RPMI8226 (cell line): ENCODE results near the gene NIT1.

Source experiments
- DNase-seq: peaks from one replicate; pipeline ENCODE4 v3.0.0-alpha.2; 2015

The NIT1 gene

DNA sequence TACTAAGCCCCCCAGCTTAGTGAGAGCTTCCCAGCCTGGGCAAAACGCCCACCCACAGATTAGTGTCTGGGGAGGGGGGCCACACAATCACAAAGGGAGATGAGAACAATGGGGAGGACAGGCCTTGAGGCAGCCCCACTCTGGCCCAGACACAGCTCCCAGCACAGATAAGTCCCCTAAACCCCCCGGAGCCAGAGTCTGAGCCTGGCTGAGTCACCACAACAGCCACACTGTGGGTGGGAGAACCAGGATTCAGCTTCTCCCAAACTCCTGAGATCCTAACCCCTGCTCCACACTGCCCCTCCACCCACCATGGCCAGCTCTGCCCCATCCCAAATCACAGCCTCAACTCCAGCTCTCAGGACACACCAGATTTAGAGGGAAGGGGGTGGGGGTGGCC, 32.7 kb upstream of the NIT1 start:
- no peak for DNase-seq

GRCh38 chr1:161086457-161086856, 31.4 kb upstream of the NIT1 start:
- no peak for DNase-seq

GRCh38 chr1:161088587-161089110, 29.3 kb upstream of the NIT1 start:
- no peak for DNase-seq

DNA sequence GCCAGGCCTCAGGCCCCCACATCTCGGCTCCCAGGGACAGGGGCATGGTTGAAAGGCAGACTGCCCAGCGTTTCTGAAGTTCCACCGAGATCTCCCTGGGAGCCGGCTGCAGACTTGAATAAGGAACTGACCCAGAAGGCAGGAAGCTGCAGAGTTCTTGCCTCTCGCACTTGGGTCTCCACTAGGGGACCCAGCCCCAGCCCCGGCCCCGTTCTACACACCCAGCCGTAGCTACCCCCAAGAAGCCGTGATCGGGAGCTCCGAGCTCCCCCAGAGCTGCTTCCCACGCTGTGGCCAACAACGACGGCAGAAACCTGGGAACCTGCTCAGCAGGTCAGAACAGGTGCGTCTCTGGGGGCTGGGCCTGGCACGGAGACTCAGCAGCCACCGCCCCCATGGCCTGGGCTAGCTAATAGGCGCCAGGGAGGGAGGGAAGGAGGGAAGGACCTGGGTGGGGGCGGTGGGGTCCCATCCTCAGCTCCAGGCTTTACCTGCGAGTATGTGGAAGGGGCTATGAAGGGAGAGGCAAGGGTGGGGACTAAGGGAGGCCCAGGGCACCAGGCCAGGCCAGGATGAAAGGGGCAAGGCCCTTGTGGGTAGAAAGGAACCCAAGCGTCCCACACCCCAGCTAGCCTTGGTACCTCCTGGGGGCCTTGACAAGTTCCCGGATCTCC, 28.5 kb upstream of the NIT1 start, which contains the start of gene NECTIN4:
TSS of gene NECTIN4 (minus strand) at position 308 of the 674 bp plus-strand sequence. CDS start at position 46, 262 bp downstream.
- DNase-seq: no peak

DNA sequence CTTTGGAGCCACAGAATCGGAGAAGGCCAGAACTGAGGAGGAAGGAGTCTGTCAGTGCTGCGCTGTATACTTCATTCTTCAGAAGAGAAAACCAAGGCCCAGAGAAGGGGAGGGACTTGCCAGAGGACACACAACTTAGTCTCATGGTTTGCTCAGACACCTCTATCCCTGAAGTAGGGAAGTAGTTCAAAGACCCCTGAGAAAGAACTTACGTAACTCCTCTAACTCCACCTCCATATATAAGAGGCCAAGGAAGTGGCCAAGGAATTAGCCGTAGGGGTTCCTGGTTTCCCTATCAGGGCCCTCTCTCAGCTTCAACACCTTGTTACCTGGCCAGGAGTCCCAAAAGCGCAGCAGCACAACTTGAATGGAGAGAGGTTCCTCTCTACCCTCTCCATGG, 28.0 kb upstream of the NIT1 start:
- DNase-seq: no peak

GRCh38 chr1:161090617-161091016, 27.3 kb upstream of the NIT1 start:
- no peak for DNase-seq

DNA sequence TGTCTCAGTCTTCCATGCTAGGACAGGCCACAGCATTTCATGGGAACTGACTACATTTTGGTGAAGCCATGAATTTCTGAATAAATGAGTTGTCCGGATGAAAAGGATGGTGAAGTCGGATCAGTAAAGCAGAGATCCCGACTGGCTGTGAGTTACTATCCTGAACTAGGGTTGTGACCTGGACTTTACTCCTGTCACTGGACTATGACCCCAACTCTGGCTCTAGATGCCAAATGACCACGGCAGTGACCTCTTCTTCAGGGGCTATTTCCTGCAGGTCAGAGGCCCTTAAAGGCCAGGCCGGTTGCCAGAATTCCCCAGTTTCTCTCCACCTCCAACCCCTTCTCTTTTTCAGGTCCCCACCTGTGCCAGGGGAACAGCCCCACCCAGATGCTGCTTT, 26.8 kb upstream of the NIT1 start:
- no peak for DNase-seq

DNA sequence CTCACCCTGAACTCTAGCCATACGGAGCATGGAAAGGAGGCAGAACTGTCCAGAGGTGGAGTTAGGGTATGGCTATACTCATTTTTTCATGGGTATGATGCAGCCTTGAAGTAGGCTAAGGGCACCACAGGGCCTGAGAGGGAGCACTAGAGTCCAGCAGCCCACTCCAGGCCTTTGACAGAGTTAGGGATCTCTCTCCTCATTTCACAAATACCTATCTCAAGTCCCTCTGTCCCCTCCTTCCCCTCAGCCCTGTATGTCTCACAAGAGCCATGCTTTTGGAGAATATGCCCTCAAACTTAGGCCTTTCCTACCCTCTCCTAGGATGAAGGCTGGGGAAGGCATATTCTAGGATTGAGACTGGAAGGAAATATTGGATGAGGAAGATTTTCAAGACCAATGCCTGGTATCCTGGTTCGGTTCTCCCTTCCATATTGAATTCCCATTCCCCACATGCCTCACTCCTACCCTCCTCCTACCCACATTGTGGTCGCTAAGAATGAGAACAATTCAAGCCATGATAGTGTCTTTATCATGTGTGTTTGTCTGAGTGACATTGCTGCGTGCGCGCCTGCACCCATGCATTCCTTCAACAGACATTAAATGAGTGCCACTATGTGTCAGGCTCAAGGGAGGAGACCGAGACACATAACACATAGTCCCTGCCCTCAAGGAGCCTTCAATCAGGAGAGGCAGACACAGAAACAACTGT, 26.0 kb upstream of the NIT1 start:
- DNase-seq: no peak

DNA sequence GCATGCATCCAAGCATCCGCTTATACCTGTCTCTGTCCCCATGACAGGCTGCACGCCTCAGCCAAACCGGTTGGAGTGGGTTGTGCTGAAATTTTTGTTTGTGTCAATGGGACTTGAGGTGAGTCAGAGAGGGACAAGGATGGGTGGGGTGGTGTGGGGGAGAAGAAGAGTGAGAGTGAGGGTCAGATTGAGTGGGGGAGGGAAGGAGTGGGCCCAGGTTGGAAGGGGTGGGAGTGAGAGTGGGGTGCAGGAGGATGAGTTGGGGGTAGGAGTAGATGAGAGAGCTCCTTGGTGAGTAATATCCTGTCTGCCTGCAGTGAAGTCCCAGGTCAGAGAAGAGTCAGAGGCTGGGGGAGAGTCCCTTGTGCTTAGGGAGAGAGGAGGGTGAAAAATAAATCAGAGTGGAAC, 25.3 kb upstream of the NIT1 start:
- DNase-seq: no peak

- DNase-seq: no peak
Measured at GRCh38 chr1:161094481-161094880, 23.4 kb upstream of the NIT1 start.

DNA sequence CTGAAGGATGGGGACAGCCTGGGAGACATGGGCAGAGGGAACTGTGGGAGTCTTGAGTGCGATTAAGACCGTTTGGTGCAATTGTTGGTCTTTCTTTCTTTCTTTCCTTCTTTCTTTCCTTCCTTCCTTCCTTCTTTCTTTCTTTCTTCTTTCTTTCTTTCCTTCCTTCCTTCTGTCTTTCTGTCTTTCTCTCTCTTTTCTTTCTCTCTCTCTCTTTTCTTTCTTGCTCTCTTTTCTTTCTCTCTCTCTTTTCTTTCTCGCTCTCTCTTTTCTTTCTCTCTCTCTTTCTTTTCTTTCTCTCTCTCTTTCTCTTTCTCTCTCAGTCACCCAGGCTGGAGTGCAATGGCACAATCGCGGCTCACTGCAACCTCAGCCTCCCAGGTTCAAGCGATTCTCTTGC, 22.7 kb upstream of the NIT1 start:
- DNase-seq: no peak

DNA sequence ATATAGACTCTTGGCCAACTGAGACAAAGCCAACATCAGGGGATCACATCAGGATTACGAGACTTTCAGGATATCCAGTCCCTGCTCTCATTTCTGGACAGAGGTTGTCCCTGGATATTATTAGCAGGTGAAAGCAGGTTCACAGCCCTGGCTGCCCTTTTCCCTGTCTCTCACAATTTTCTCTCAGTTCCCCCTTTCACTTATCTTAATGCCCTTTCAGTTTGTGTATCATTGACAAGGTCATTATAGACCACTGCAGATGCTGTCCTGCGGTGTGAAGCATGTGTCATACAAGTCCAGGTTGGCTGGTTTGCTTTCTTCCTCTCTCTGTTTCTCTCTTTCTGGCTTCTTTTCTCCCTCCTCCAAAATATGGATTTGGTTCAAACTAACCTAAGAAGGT, 21.9 kb upstream of the NIT1 start:
- peak; percentile 40 for DNase-seq

DNA sequence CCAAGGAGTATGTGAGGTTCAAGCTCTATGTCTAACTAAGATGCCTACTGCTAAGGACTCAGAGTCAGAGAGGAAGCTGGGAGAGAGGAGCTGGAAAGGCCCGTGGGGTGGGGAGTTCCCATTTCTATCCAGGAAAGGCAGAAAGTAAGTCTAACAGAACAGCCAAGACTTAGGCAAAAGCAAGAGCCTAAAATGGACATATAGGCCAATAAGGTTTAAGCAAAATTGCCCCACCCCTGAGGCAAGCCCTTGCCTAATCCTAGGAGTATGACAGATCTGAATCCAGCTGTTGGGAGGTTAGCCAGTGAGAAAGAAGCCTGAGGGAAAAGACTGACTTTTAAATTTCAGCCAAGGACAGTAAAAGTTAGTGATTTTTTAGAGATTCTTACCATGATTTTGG, 21.4 kb upstream of the NIT1 start:
- DNase-seq: no peak

- DNase-seq: peak; percentile 97
Measured at GRCh38 chr1:161098210-161099068, 19.5 kb upstream of the NIT1 start, which contains the start of gene KLHDC9. Gene KLHDC9 (plus strand): TSS chr1:161098361. CDS start chr1:161098536, 175 bp downstream.

GRCh38 chr1:161099090-161099802, 18.7 kb upstream of the NIT1 start:
- DNase-seq: no peak

GRCh38 chr1:161100556-161100955, 17.3 kb upstream of the NIT1 start:
- DNase-seq: no peak

DNA sequence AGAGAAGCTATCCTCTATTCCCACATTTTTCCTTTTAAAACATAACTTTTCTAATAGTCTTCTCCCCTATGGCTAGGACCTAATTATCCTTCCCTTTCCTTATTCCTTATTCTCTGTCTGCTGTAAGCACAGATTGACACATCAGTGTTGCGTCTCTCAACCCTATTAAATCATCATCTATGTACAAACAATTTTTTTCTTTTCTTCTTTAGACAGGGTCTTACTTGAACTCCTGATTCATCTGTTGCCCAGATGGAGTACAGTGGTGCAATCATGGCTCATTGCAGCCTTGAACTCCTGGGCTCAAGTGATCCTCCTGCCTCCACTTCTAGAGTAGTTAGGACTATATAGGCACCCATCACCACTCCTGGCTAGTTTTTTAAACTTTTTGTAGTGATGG, 11.5 kb upstream of the NIT1 start:
- DNase-seq: no peak

- no peak for DNase-seq
Measured at GRCh38 chr1:161111117-161111516, 6.8 kb upstream of the NIT1 start.

- no peak for DNase-seq
Measured at GRCh38 chr1:161111527-161111926, 6.4 kb upstream of the NIT1 start.

DNA sequence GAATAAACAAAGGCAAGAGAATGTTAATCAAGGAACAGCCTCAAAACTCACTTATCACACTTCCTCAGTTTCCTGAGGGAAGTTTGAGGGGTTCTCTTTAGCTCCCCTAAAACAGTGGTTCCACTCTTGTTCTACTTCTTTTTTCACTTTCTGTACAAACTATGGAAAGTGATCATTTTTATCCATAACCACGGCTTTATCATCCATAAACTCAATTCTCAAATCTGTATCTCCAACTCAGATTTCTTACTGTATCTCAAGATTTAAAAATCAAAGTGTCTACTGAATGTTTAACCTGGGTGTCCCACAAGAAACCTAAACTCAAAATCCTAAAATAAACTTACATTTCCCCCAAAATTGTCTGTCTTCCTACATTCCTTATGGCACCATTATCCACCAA, 4.0 kb upstream of the NIT1 start:
- DNase-seq: no peak

DNA sequence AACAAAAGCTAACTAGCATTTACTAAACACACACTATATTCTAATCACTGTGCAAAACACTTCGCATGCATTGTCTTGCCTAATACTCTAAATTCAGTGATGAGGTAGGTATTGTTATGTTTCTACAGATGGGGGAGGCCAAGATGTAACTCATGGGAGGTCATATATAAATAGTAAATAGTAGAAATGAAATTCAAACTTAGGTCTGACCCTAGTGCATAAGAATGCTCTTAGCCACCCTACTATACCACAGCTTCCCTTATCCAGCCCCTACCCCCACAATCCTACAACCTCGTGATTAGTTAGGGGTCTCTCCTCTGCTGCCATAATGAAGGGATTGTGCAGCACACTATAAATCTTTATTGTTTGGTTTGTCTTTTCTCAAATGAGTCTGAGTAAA, 3.3 kb upstream of the NIT1 start:
- no peak for DNase-seq

GRCh38 chr1:161115132-161115711, 2.7 kb upstream of the NIT1 start:
- no peak for DNase-seq
